ENCODE measurements around the gene NUMA1.

NUMA1 gene

GRCh38 chr11:72058416-72059034 lies 21.8 kb downstream of the NUMA1 start:
- no peak for FAIRE-seq

GRCh38 chr11:72048766-72049460 lies 31.4 kb downstream of the NUMA1 start:
- no peak for FAIRE-seq

- no peak for FAIRE-seq
Observed at GRCh38 chr11:72045849-72046248, 34.5 kb downstream of the NUMA1 start.

- FAIRE-seq: no peak
Observed at GRCh38 chr11:72042064-72042745, 38.1 kb downstream of the NUMA1 start.

- no peak for FAIRE-seq
Observed at GRCh38 chr11:72041364-72042063, 38.8 kb downstream of the NUMA1 start.

GRCh38 chr11:72040491-72041363 lies 39.6 kb downstream of the NUMA1 start:
- peak; percentile 48 for FAIRE-seq

GRCh38 chr11:72039856-72040401 lies 40.4 kb downstream of the NUMA1 start:
- no peak for FAIRE-seq

- no peak for FAIRE-seq
Observed at GRCh38 chr11:72039031-72039855, 41.1 kb downstream of the NUMA1 start.

GRCh38 chr11:72038491-72038890 lies 41.9 kb downstream of the NUMA1 start:
- FAIRE-seq: no peak

GRCh38 chr11:72037554-72038311 lies 42.6 kb downstream of the NUMA1 start:
- no peak for FAIRE-seq

GRCh38 chr11:72036687-72037086 lies 43.7 kb downstream of the NUMA1 start:
- no peak for FAIRE-seq

GRCh38 chr11:72030472-72031045 lies 49.8 kb downstream of the NUMA1 start:
- no peak for FAIRE-seq

- FAIRE-seq: no peak
Observed at GRCh38 chr11:72026090-72026489, 54.3 kb downstream of the NUMA1 start.

GRCh38 chr11:72024069-72024754 lies 56.1 kb downstream of the NUMA1 start:
- no peak for FAIRE-seq

- no peak for FAIRE-seq
Observed at GRCh38 chr11:72023335-72023734, 57.0 kb downstream of the NUMA1 start.

- no peak for FAIRE-seq
Observed at GRCh38 chr11:72018171-72018570, 62.2 kb downstream of the NUMA1 start.

GRCh38 chr11:72015511-72016061 lies 64.8 kb downstream of the NUMA1 start:
- FAIRE-seq: no peak

- no peak for FAIRE-seq
Observed at GRCh38 chr11:72014761-72015320, 65.5 kb downstream of the NUMA1 start.

Measured in endometrium (tissue), 2 donors.